ENCODE data around the gene KLRG1.

Gene KLRG1

GRCh38 chr12:8989413-8989812, at the start of gene KLRG1:
KLRG1 (plus strand) TSS chr12:8989546; CDS start chr12:8989636, 90 bp downstream.
- peak; percentile 52 for DNase-seq

DNA sequence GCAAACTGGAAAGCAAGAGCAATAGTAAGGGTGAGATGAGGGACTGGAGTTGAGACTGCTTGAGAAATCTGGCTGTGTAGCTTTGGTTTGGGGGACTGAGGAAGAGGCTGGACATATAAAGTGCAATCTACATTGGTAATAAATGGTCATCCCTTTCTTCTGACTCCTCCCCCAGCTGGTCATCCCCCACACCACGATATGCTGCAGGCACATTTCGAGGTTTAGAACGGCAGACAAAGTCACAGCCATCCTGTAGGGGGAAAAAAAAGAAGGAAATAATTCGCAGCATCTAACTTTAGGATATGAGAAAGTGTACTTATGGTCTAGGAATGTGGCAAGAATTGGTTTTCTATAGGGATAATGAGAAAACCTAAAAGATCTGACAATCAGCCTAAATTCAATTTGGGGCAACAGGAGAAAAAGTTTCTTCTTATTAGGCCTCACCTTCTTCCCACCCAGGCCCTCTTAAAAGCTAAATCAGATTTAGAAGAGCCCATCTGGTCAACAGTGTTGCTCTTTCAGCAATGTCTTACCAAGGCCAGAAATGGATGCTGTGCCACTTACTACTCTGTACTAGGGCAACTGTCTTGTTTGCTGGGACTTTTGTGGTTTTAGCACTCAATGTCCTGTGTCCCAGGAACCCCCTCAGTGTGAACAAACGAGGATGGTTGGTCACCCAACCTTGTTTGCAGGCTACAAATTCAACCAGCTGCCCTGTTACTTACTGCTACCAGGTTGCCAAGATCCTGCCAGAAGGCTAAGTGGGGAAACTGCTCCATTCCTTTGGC, 47.5 kb upstream of the KLRG1 start:
- DNase-seq, result no peak

GRCh38 chr12:8943565-8944186, 45.7 kb upstream of the KLRG1 start:
- no peak for DNase-seq

DNA sequence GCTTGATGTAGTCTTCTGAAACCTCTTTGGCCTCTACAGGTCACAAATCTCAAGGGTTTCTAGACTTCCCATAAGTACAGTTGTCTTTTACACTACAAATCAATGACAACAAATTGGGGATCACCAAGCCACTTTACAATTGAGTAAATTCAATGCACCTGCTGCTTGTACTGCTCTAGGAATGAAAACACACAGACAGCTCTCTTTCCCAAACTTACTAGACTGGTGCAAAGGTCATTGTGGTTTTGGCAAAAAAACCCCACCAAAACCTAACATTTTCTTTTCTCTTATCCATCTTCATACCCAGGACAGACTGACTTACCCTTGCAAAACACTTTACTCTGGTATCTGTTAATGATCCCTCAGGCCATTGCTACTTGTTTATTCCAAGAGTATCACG, 42.6 kb upstream of the KLRG1 start:
- no peak for DNase-seq

DNA sequence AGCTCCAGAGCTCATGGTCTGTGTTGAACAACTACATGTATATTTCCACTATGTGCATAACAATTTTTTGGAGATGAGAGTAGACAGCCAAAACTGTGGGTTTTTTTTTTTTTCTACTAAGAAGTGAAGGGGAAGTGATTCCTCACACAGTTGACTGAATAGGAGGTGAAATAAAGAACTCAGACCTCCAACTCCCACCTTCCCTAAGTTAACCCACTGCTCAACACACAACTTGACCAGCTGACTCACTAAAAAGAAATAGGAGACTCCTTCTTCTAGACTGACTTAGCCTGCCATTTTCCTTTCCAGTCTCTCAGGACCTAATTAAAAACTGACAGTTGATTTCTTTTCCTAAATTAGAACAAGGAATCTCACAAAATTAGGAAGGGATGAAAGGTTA, 41.6 kb upstream of the KLRG1 start:
- peak; percentile 54 for DNase-seq

- peak; percentile 81 for DNase-seq
Observed at GRCh38 chr12:8948701-8949341, 40.5 kb upstream of the KLRG1 start.

- DNase-seq, result peak; percentile 98
Observed at GRCh38 chr12:8949342-8950220, 39.8 kb upstream of the KLRG1 start, which contains the start of gene M6PR. M6PR (minus strand) TSS chr12:8949645; CDS start chr12:8946404, 3,241 bp downstream.

DNA sequence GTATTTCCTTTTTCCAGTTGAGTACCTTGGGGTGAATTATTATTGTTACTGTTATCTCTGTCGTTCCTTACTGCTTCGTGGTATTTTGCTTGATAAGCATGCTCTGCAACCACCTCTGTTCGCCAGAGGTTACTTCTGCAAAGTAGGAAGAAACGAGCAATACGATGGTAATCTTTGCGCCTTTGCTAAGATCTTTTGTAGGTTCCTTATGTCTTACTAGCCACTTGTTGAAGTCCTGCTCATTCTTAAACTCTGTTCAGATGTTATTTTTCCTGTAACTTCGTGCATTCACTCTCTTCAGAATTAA, 39.2 kb upstream of the KLRG1 start:
- DNase-seq, result no peak

DNA sequence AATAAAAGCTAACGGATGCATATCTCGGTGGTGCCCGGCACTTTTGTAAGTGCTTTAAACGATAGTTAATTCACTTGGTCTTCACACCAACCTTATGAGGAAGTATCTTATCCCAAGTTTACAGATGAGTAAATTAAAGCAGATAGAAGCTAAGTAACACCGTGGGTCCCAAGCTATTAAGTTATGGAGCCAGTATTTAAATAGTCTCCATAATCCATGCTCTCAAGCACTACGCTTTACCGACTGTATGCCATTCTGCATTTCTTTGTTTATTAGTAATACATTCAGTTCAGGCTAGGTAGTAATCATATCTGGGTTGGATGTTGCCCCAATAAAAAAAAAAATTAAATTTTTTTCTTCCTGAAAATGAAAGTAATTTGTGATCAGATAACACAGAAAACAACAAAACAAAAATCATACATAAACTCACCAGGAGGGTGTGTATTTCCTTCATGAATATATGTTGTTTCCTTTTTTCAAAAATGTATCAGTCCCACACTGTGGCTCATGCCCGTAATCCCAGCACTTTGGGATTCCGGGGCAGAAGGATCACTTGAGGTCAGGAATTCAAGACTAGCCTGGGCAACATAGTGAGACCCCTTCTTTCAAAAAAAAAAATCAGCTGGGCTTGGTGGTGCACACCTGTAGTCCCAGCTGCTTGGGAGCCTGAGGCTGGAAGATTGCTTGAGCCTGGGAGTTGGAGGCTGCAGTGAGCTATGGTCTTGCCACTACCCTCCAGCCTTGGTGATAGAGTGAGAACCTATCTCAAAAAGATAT, 38.5 kb upstream of the KLRG1 start:
- peak; percentile 23 for DNase-seq

DNA sequence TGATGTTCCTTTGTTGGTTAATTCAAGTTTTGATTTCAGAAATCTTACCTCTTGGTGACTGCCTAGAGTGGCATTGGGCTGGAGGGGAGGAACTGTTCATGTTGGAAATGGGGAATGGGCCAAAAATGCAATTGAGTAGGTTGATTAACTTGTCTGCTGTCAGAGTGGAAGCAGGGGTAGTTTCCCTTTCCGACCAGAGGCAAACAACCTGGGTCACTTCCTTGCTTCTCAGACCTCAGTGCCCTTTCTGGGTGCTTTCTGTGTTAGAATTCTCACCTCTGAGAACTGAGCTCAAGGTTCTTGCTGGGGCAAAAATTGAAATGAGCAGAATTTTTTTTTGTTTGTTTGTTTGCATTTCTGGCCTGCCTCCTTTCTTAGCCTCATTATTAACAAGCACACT, 37.6 kb upstream of the KLRG1 start:
- DNase-seq, result no peak

GRCh38 chr12:8953773-8954402, 35.5 kb upstream of the KLRG1 start:
- DNase-seq, result no peak

DNA sequence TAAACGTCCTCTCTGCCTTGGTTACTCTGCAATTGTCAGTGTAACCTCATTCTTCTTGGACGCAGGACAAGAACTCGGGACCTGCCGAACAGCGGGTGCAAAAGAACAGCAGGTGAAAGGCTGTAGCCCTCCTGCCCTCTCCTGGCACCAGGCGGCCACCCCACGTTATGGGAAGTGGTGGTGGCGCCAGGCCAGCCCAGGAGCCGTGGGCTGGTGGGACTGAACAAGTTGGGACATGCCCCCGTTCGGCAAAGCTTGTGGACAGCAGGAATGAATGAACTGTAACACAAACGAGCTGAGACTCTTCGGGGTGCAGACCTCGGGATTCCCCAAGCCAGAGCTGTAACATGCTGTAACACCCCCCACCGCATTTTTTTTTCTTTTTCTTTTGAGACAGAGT, 33.3 kb upstream of the KLRG1 start:
- DNase-seq, result no peak

DNA sequence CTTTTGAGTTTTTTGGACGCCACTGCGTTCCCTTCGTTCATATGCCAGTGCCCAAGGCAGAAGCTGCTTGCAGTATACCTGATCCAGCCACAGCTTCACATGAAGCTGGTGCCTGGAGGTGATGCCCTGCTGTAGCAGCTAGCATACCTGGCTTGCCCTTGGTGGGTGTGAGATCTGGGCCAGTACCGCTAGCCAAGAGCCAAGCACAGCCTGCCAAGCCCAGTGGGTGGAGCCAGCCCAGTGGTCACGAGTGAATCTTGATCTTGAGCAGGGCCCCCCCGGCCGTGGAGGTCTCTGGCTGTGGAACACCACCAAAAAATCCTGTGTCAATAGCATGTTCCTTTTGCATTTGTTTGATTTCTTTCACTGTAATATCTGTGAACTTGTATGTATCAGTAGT, 32.6 kb upstream of the KLRG1 start:
- no peak for DNase-seq

DNA sequence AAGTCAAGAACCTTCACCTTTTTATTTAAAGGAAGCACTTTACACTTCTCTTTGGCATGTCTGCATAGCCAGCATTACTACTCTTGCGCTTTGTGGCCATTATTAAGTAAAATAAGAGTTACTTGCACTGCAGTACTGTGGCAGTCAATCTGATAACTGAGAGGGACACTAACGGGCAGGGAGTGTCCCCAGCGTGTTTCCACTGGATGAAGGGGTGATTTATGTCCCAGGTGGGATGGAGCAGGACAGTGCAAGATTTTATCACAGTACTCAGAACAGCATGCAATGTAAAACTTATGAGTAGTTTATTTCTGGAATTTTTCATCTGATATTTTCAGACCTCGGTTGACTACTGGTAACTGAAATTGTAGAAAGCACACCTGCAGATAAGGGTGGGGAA, 31.8 kb upstream of the KLRG1 start:
- DNase-seq, result no peak

DNA sequence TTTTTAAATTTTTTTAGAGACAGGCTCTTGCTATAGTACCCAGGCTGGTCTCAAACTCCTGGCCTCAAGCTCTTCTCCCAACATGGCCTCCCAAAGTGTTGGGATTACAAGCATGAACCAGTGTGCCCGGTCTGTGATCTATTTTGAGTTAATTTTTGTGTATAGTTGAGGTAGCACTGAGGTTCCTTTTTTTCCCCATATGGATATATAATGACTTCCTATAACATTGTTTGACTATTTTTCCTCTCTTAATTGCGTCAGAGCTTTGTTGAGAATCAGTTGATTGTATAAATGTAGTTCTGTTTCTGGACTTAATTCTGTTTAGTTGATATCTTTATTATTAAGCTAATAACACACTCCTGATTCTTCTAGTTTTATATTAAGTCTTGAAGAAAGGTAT, 31.3 kb upstream of the KLRG1 start:
- DNase-seq, result peak; percentile 20

DNA sequence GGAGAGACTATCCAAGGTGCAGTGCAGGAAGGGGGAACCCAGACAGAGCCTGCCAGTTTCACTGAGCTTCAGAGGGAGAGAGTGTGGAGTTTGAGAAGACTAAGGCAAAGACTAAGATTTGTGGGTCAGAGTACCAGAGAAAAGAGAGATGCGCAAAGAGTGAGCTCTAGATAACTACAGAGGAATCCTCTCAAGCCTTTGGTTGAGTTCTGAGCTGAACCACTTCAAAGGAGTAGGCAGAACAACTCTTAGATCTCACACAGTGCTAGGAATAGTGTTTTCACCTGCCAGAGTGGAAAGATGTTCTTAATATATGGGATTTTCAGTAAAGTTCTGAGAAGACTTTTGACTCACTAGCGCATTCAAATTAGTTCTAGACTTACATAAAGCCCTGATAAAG, 29.2 kb upstream of the KLRG1 start:
- DNase-seq, result no peak

DNA sequence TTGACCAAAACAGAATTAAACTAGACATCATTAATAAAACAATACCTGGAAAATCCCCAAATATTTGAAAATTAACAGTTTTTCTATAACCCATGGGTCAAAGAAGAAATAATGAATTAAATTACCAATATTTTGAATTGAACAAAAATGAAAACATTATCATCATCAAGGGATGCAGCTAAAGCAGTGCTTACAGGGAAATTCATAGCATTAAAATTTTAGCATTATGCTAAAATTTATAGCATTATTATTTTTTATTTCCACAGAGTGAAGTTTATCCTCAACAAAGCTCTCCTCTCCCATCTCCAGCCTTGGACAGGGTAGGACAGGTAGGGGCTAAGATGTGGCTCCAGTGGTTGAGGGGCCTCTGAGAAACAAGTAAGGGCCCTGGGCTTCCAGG, 20.6 kb upstream of the KLRG1 start:
- DNase-seq, result no peak

GRCh38 chr12:8969861-8970411, 19.4 kb upstream of the KLRG1 start:
- no peak for DNase-seq

DNA sequence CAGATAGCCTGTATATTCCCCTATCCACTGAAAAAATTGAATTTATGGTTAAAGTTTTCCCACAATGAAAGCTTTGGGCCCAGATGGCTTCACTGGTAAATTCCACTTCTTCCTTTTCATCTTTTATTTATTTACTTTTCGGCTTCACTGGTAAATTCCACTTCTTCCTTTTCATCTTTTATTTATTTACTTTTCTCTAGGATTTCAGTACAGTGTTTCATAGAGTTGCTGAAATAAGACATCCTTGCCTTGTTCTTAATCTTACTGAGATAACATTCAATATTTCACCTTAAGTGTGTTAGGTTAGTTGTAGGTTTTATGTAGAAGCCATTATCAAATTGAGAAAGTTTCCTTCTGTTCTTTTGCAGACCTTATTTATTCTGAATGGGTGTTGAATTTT, 18.9 kb upstream of the KLRG1 start:
- DNase-seq, result no peak

GRCh38 chr12:8980137-8980536, 9.2 kb upstream of the KLRG1 start:
- no peak for DNase-seq

- peak; percentile 49 for DNase-seq
Observed at GRCh38 chr12:8985213-8985754, 4.1 kb upstream of the KLRG1 start.

Measured in suppressor macrophage treated with lipopolysaccharide for 4 hours (primary cell).